Forelimb muscle (tissue), 1 donor: ENCODE results near the gene SYCE3. TPM values are rescaled to one million over a fixed set of nuclear protein-coding genes. Genes with fewer than 3 reads are reported as not detected.
A peak's percentile ranks its signal among the peaks of the same experiment; 100 is the strongest.

Experiments used
- DNase-seq: peaks from one replicate; pipeline ENCODE4 v3.0.0-alpha.2; 2013; ENCODE audit warnings: low read depth
- polyA plus RNA-seq: library from polyadenylated mRNA; unstranded; fragments of 120-200 nt; gene quantifications from one replicate; pipeline ENCODE4 v1.2.1, GENCODE V29; 2013; ENCODE audit not compliant: insufficient read length

The SYCE3 gene
- polyA plus RNA-seq, 1 donor, result not detected

- no peak for DNase-seq
Measured at GRCh38 chr22:50532824-50533796, 29.6 kb downstream of the SYCE3 start.

- DNase-seq, result no peak
Measured at GRCh38 chr22:50531962-50532674, 30.6 kb downstream of the SYCE3 start.

GRCh38 chr22:50531546-50531961 is 31.2 kb downstream of the SYCE3 start:
- no peak for DNase-seq

GRCh38 chr22:50530877-50531545 is 31.7 kb downstream of the SYCE3 start:
- no peak for DNase-seq

- DNase-seq, result no peak
Measured at GRCh38 chr22:50530580-50530876, 32.2 kb downstream of the SYCE3 start.

- no peak for DNase-seq
Measured at GRCh38 chr22:50529897-50530579, 32.7 kb downstream of the SYCE3 start, which contains the start of gene TYMP. TSS of gene TYMP (minus strand) at chr22:50530012. CDS start at chr22:50529709, 303 bp downstream.

- no peak for DNase-seq
Measured at GRCh38 chr22:50529416-50529896, 33.3 kb downstream of the SYCE3 start.

GRCh38 chr22:50528682-50529415 is 33.9 kb downstream of the SYCE3 start:
- no peak for DNase-seq

GRCh38 chr22:50527921-50528681 is 34.6 kb downstream of the SYCE3 start:
- DNase-seq, result no peak

GRCh38 chr22:50526834-50527801 is 35.6 kb downstream of the SYCE3 start:
- no peak for DNase-seq

- DNase-seq, result no peak
Measured at GRCh38 chr22:50526108-50526833, 36.4 kb downstream of the SYCE3 start.

- no peak for DNase-seq
Measured at GRCh38 chr22:50525858-50526107, 36.9 kb downstream of the SYCE3 start.

GRCh38 chr22:50525104-50525857 is 37.4 kb downstream of the SYCE3 start, which contains the start of gene SCO2:
TSS of gene SCO2 (minus strand) at chr22:50525598. CDS start at chr22:50524411, 1,187 bp downstream.
- DNase-seq, result peak; percentile 94

GRCh38 chr22:50524676-50525103 is 38.0 kb downstream of the SYCE3 start:
- no peak for DNase-seq

GRCh38 chr22:50523806-50524675 is 38.7 kb downstream of the SYCE3 start:
- no peak for DNase-seq

GRCh38 chr22:50523458-50523805 is 39.3 kb downstream of the SYCE3 start:
- DNase-seq, result no peak
